Transverse colon (tissue), 4 donors: Measurements from ENCODE around the gene PCNT.

Source experiments
- POLR2A ChIP-seq: fragments of 450-650 bp; IDR thresholded peaks from one replicate; pipeline ENCODE4 v1.6.1; 2016; ENCODE audit warnings: antibody characterized with exemption, mild to moderate bottlenecking, moderate library complexity
- POLR2AphosphoS5 ChIP-seq, 3 donors: sonication (generic); formaldehyde crosslinking; IDR thresholded peaks; one replicate each; pipeline ENCODE4 v1.6.1; 2016; ENCODE audit warnings: antibody characterized with exemption in 3 of 3
- TF ChIP-seq, protein P1 (sequence below), 5 experiments: fragments of 200-600 bp in 3 of 5; fragments of 450-650 bp in 2 of 5; sonication (generic) in 3 of 5; IDR thresholded peaks; 1 replicate in 2 of 5; 2 replicates in 3 of 5; pipeline ENCODE4 v1.5.1; 2016 to 2017; ENCODE audit warnings: antibody characterized with exemption in 5 of 5, inconsistent platforms in 3 of 5, mild to moderate bottlenecking in 2 of 5, moderate library complexity in 1 of 5

- no peak for TF ChIP-seq POLR2A
- TF ChIP-seq, protein P1, sequence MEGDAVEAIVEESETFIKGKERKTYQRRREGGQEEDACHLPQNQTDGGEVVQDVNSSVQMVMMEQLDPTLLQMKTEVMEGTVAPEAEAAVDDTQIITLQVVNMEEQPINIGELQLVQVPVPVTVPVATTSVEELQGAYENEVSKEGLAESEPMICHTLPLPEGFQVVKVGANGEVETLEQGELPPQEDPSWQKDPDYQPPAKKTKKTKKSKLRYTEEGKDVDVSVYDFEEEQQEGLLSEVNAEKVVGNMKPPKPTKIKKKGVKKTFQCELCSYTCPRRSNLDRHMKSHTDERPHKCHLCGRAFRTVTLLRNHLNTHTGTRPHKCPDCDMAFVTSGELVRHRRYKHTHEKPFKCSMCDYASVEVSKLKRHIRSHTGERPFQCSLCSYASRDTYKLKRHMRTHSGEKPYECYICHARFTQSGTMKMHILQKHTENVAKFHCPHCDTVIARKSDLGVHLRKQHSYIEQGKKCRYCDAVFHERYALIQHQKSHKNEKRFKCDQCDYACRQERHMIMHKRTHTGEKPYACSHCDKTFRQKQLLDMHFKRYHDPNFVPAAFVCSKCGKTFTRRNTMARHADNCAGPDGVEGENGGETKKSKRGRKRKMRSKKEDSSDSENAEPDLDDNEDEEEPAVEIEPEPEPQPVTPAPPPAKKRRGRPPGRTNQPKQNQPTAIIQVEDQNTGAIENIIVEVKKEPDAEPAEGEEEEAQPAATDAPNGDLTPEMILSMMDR (IDR thresholded peaks at IDR 0.05), result no peak
- no peak for TF ChIP-seq POLR2AphosphoS5 (IDR thresholded peaks at IDR 0.05)
Measured at GRCh38 chr21:46459356-46460112, 135.6 kb downstream of the PCNT start.
